ENCODE measurements around the gene MSI2. TPM values are rescaled to one million over a fixed set of nuclear protein-coding genes. Genes with fewer than 3 reads are reported as not detected.

Gene MSI2
- total RNA-seq, 4 donors from 2014 or later: 19.7 to 35.8 (median 22.4) TPM

GRCh38 chr17:57464191-57464864, 208.0 kb downstream of the MSI2 start:
- DNase-seq (ENCODE audit: low spot score in 2 of 2): no peak
- Histone ChIP-seq H3K36me3 (no peaks in the 10 kb centered on the region), H3K27me3 (no peaks in the 10 kb centered on the region), H3K27ac (no peak overlapping the region), H3K4me1 (no peaks in the 10 kb centered on the region), H3K9me3 (no peaks in the 10 kb centered on the region), H3K4me3 (no peak overlapping the region)
- 84% methylated on average over 11 of the region's 11 CpGs for WGBS
- no peak for TF ChIP-seq CTCF (IDR thresholded peaks at IDR 0.05)
- TF ChIP-seq POLR2A (IDR thresholded peaks at IDR 0.05): no peak
- TF ChIP-seq POLR2AphosphoS5 (IDR thresholded peaks at IDR 0.05): no peak
- no peak for TF ChIP-seq EP300 (IDR thresholded peaks at IDR 0.05)

GRCh38 chr17:57465610-57466009, 209.3 kb downstream of the MSI2 start:
- DNase-seq (ENCODE audit: low spot score in 2 of 2): no peak
- Histone ChIP-seq H3K4me3 (no peak overlapping the region), H3K4me1 (no peaks in the 10 kb centered on the region), H3K27me3 (no peaks in the 10 kb centered on the region), H3K9me3 (no peaks in the 10 kb centered on the region), H3K36me3 (no peaks in the 10 kb centered on the region), H3K27ac (no peak overlapping the region)
- TF ChIP-seq EP300 (IDR thresholded peaks at IDR 0.05): no peak
- no peak for TF ChIP-seq POLR2AphosphoS5 (IDR thresholded peaks at IDR 0.05)
- no peak for TF ChIP-seq CTCF (IDR thresholded peaks at IDR 0.05)
- TF ChIP-seq POLR2A (IDR thresholded peaks at IDR 0.05): no peak
- 85% methylated on average over 5 of the region's 5 CpGs for WGBS

- Histone ChIP-seq H3K27ac (no peak overlapping the region), H3K36me3 (no peaks in the 10 kb centered on the region), H3K4me1 (no peaks in the 10 kb centered on the region), H3K27me3 (no peaks in the 10 kb centered on the region), H3K4me3 (no peak overlapping the region), H3K9me3 (no peaks in the 10 kb centered on the region)
- DNase-seq (ENCODE audit: low spot score in 2 of 2): no peak
- WGBS: 77% methylated on average over 10 of the region's 10 CpGs
- no peak for TF ChIP-seq POLR2AphosphoS5 (IDR thresholded peaks at IDR 0.05)
- no peak for TF ChIP-seq POLR2A (IDR thresholded peaks at IDR 0.05)
- TF ChIP-seq CTCF (IDR thresholded peaks at IDR 0.05): no peak
- TF ChIP-seq EP300 (IDR thresholded peaks at IDR 0.05): no peak
Observed at GRCh38 chr17:57466017-57466471, 209.7 kb downstream of the MSI2 start.

- Histone ChIP-seq H3K36me3 (no peaks in the 10 kb centered on the region), H3K4me1 (no peaks in the 10 kb centered on the region), H3K27ac (no peak overlapping the region), H3K4me3 (no peak overlapping the region), H3K9me3 (no peaks in the 10 kb centered on the region), H3K27me3 (no peaks in the 10 kb centered on the region)
- TF ChIP-seq CTCF (IDR thresholded peaks at IDR 0.05) (no peak), EP300 (IDR thresholded peaks at IDR 0.05) (no peak), POLR2A (IDR thresholded peaks at IDR 0.05) (no peak), POLR2AphosphoS5 (IDR thresholded peaks at IDR 0.05) (no peak)
- WGBS: 93% methylated on average over 1 of the region's 1 CpG
- DNase-seq (ENCODE audit: low spot score in 2 of 2): no peak
Observed at GRCh38 chr17:57466521-57466920, 210.2 kb downstream of the MSI2 start.

- no peaks in the 10 kb centered on the region for H3K36me3 ChIP-seq
- no peaks in the 10 kb centered on the region for H3K4me1 ChIP-seq
- no peak overlapping the region for H3K27ac ChIP-seq
- TF ChIP-seq POLR2A (IDR thresholded peaks at IDR 0.05): no peak
- no peak for TF ChIP-seq CTCF (IDR thresholded peaks at IDR 0.05)
- no peak for TF ChIP-seq EP300 (IDR thresholded peaks at IDR 0.05)
- TF ChIP-seq POLR2AphosphoS5 (IDR thresholded peaks at IDR 0.05): no peak
- DNase-seq (ENCODE audit: low spot score in 2 of 2): no peak
- WGBS: over 99% methylated on average over 4 of the region's 4 CpGs
- no peaks in the 10 kb centered on the region for H3K27me3 ChIP-seq
- no peak overlapping the region for H3K4me3 ChIP-seq
- no peaks in the 10 kb centered on the region for H3K9me3 ChIP-seq
Observed at GRCh38 chr17:57467226-57467625, 210.9 kb downstream of the MSI2 start.

Measured in suprapubic skin (tissue), 4 donors.